B cell (primary cell): Measurements from ENCODE around the gene APOL5. TPM values are rescaled to one million over a fixed set of nuclear protein-coding genes. Genes with fewer than 3 reads are reported as not detected.

Source experiments
- ATAC-seq: fragments of 200-7000 bp; cut with Tn5 transposase; one replicate; pipeline ENCODE4 v1.10.0; 2021; ENCODE audit warnings: low read depth, mild to moderate bottlenecking, moderate number of reproducible peaks, moderate library complexity
- CTCF ChIA-PET: fragments of 350-600 bp; sonication (Branson Sonifier 250); formaldehyde crosslinking; loops from one replicate; lab custom pipeline; 2021; ENCODE audit warnings: antibody characterized with exemption, inconsistent platforms; lab: Charles Lee
- POLR2A ChIA-PET: fragments of 350-600 bp; sonication (Branson Sonifier 250); formaldehyde crosslinking; loops from one replicate; lab custom pipeline; 2021; ENCODE audit warnings: antibody characterized with exemption; lab: Charles Lee
- DNase-seq: peaks from one replicate; pipeline ENCODE4 v3.0.0; 2013
- H2AFZ ChIP-seq: 2 replicates; pipeline ENCODE4 v1.6.1; 2012; ENCODE audit warnings: mild to moderate bottlenecking, low read depth, low read length; ENCODE audit not compliant: insufficient read depth, poor library complexity, severe bottlenecking
- H3K27ac ChIP-seq, 2 donors: 1 replicate in 1 of 2; 2 replicates in 1 of 2; pipeline ENCODE4 v1.5.1; 2012 to 2013; ENCODE audit warnings: low read length in 2 of 2, mild to moderate bottlenecking in 2 of 2, moderate library complexity in 1 of 2
- H3K27me3 ChIP-seq, 4 experiments: fragments of 200-600 bp in 1 of 4; sonication (generic) in 1 of 4; replicated peaks in 1 of 4; 1 replicate in 2 of 4; 2 replicates in 2 of 4; pipeline versions ENCODE4 v1.6.1 to v1.7.0; 2013 to 2016; ENCODE audit warnings: low read length in 3 of 4, mild to moderate bottlenecking in 2 of 4, mixed read lengths in 1 of 4, moderate library complexity in 1 of 4; ENCODE audit not compliant: insufficient read depth in 4 of 4, control insufficient read depth in 3 of 4; ENCODE audit errors: control extremely low read depth in 1 of 4
- H3K36me3 ChIP-seq, 2 experiments: replicated peaks in 1 of 2; 1 replicate in 1 of 2; 2 replicates in 1 of 2; pipeline versions ENCODE4 v1.6.1 to v1.7.1; 2013; ENCODE audit warnings: low read length in 1 of 2; ENCODE audit not compliant: insufficient read depth in 2 of 2, control insufficient read depth in 1 of 2; ENCODE audit errors: control extremely low read depth in 1 of 2, extremely low read depth in 1 of 2
- H3K4me1 ChIP-seq, 2 donors: fragments of 200-600 bp in 1 of 2; sonication (generic) in 1 of 2; 1 replicate in 1 of 2; 2 replicates in 1 of 2; pipeline versions ENCODE4 v1.5.1 to v1.6.1; 2013 to 2017; ENCODE audit warnings: low read length in 2 of 2; ENCODE audit not compliant: control insufficient read depth in 2 of 2, insufficient read depth in 2 of 2
- H3K4me2 ChIP-seq: replicated peaks from 2 replicates; pipeline ENCODE3; 2012; ENCODE audit warnings: mild to moderate bottlenecking, low read depth, low read length; ENCODE audit not compliant: poor library complexity, severe bottlenecking
- H3K4me3 ChIP-seq, 5 experiments: fragments of 200-600 bp in 1 of 5; sonication (generic) in 1 of 5; 1 replicate in 3 of 5; 2 replicates in 2 of 5; pipeline versions ENCODE4 v1.5.1 to v1.7.0; 2011 to 2016; ENCODE audit warnings: low read length in 4 of 5, mild to moderate bottlenecking in 4 of 5, low read depth in 2 of 5, control low read depth in 1 of 5, moderate library complexity in 1 of 5; ENCODE audit not compliant: insufficient read depth in 1 of 5; ENCODE audit errors: control extremely low read depth in 1 of 5, extremely low read depth in 1 of 5
- H3K79me2 ChIP-seq: fragments of 200-600 bp; sonication (generic); one replicate; pipeline ENCODE4 v1.6.0; 2016; ENCODE audit warnings: low read length; ENCODE audit not compliant: control insufficient read depth, insufficient read depth
- H3K9ac ChIP-seq: fragments of 200-600 bp; sonication (generic); 2 replicates; pipeline ENCODE4 v1.6.1; 2017; ENCODE audit warnings: mild to moderate bottlenecking, low read length, moderate library complexity
- H3K9me3 ChIP-seq, 3 donors: one replicate each; pipeline versions ENCODE4 v1.6.1 to v1.7.1; 2013; ENCODE audit warnings: low read length in 2 of 3; ENCODE audit not compliant: control insufficient read depth in 2 of 3, insufficient read depth in 1 of 3; ENCODE audit errors: control extremely low read depth in 1 of 3
- H4K20me1 ChIP-seq: 2 replicates; pipeline ENCODE4 v1.6.0; 2012; ENCODE audit warnings: mild to moderate bottlenecking, low read length; ENCODE audit not compliant: insufficient read depth, control insufficient read depth, poor library complexity, severe bottlenecking
- H3K27ac Mint-ChIP-seq: one replicate; pipeline ENCODE4 v1.8.0; 2021; ENCODE audit warnings: mixed read lengths
- H3K27me3 Mint-ChIP-seq: one replicate; pipeline ENCODE4 v1.8.0; 2021; ENCODE audit warnings: mixed read lengths
- H3K4me1 Mint-ChIP-seq: one replicate; pipeline ENCODE4 v1.8.0; 2021; ENCODE audit warnings: mixed read lengths
- H3K4me3 Mint-ChIP-seq: one replicate; pipeline ENCODE4 v1.8.0; 2021; ENCODE audit warnings: mixed read lengths
- H3K9me3 Mint-ChIP-seq: one replicate; pipeline ENCODE4 v1.8.0; 2022; ENCODE audit warnings: mixed read lengths; ENCODE audit not compliant: insufficient read depth
- CTCF ChIP-seq: fragments of 200-600 bp; IDR thresholded peaks from one replicate; pipeline ENCODE4 v1.8.0; 2022; ENCODE audit warnings: antibody characterized with exemption, mild to moderate bottlenecking
- EZH2 ChIP-seq: IDR thresholded peaks from 2 replicates; pipeline ENCODE4 v1.6.1; 2012; ENCODE audit warnings: borderline replicate concordance, low read depth, mild to moderate bottlenecking, moderate library complexity, low read length; ENCODE audit not compliant: insufficient read depth, poor library complexity, severe bottlenecking
- WGBS: methylation state at CpG from one replicate; pipeline ENCODE4 v1.1.5; 2013; ENCODE audit warnings: missing lambda C conversion rate; ENCODE audit not compliant: insufficient coverage; 5-methylcytosine and 5-hydroxymethylcytosine counted together
- intact Hi-C: fragments of 100-400 bp; cut with micrococcal nuclease; formaldehyde crosslinking; loops from one replicate; pipeline ENCODE4 v1.10.0; 2022
- polyA plus RNA-seq: library from polyadenylated mRNA; depleted of rRNA; stranded (reverse); fragments of >200 nt; gene quantifications from 2 replicates; pipeline ENCODE4 v1.2.3, GENCODE V29; 2012
- total RNA-seq, 2 donors: library from RNA; stranded (reverse); fragments of 120-200 nt in 1 of 2; gene quantifications; 1 replicate in 1 of 2; 2 replicates in 1 of 2; pipeline versions ENCODE4 v1.2.3 to v1.2.4, GENCODE V29; 2013 to 2022

The APOL5 gene
- total and polyA plus RNA-seq, 2 donors (not counting 1 experiment from before 2014, with no cell fraction given), result not detected

DNA sequence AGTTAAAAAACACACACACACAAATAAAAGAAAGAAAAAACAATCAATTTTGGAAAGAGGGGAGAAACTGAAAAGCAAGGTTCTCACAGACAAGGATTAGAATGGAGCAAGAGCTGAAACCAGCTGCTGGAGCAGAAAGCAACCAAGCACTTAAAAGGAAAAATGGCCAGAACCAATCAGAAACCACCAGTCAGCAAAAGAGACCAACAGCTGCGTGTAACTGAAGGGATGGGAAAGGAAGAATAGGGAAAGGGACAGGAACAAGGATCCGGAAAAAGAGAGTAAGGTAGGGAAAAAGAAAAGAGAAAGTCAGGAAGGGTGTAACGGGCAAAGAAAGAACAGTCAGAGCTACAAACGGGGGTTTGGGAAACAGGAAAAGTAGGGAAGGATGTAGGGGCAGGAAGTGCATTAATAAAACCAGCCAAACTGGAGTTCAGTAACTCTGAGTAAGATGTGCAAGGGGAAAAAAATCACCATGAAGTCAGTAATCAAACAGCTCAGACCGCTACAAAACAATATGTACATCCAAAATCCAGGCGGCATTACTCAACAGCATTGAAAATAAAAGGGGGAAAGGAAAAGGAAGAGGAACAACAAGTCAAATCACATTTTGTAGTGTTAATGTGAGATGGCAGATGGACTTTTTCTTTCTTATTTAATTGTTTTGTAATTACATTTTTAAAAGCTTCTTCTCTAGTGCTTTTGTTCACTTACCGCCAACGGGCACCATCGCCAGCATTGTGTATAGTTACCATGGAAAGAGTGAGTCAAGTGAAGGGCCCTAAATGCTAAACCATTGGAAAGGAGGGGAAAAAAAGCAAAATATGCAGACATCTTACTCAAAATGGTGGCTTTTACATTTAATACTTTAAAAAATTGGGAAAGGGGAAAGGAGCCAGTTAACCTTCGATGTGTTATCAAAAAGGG, 49.2 kb downstream of the APOL5 start:
- no peaks in the 10 kb centered on the region for H4K20me1 ChIP-seq
- CTCF ChIA-PET, result interaction anchor here (0.8 kb wide), 1 partner anchor 17 kb away, joined by 3 read pairs; no protein-coding TSS in a partner anchor
- H3K4me2 ChIP-seq, result no peak overlapping the region
- H3K4me3 Mint-ChIP-seq, result no peak overlapping the region
- H3K36me3 ChIP-seq, result no peaks in the 10 kb centered on the region
- no peak for TF ChIP-seq CTCF
- TF ChIP-seq EZH2, result no peak
- DNase-seq, result no peak
- no peaks in the 10 kb centered on the region for H3K9me3 Mint-ChIP-seq
- H3K4me1 Mint-ChIP-seq, result no peaks in the 10 kb centered on the region
- no peak overlapping the region for H3K4me3 ChIP-seq
- H3K9ac ChIP-seq, result no peak overlapping the region
- H3K27me3 ChIP-seq, result peaks cover 0 to 19% (median 7%) of the 10 kb centered on the region in 4 experiments
- 97% methylated on average over 6 of the region's 10 CpGs for WGBS
- H3K79me2 ChIP-seq, result no peaks in the 10 kb centered on the region
- H3K4me1 ChIP-seq, result no peaks in the 10 kb centered on the region
- H3K27ac ChIP-seq, result no peak overlapping the region
- no peak for ATAC-seq
- H2AFZ ChIP-seq, result no peak overlapping the region
- POLR2A ChIA-PET, result no interaction called here
- no peaks in the 10 kb centered on the region for H3K9me3 ChIP-seq
- intact Hi-C loops, result no loop called here
- no peak overlapping the region for H3K27ac Mint-ChIP-seq
- H3K27me3 Mint-ChIP-seq, result peaks cover 27% of the 10 kb centered on the region

DNA sequence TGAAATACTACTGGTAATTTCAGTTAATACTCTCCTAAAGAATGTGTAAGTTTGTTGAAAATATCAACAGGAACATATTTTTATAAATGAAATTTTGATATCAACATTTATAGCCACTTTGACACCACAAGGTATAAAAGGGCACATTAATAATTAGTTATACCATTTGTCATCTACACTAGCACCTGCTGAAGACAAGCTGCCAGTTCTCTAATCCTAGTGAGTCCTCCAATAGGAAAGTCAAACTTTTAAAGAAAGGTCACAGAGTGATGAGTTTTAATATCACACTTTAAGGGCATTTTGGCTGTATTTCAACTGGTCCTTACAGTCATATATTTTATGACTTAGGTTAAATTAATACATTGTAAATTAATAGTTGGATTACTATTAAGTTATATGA, 52.3 kb downstream of the APOL5 start:
- intact Hi-C loops, result no loop called here
- TF ChIP-seq CTCF (no peak), EZH2 (no peak)
- H3K36me3 ChIP-seq, result no peaks in the 10 kb centered on the region
- Mint-ChIP-seq H3K27ac (no peak overlapping the region), H3K4me1 (no peaks in the 10 kb centered on the region), H3K9me3 (no peaks in the 10 kb centered on the region), H3K4me3 (no peak overlapping the region), H3K27me3 (peaks cover 25% of the 10 kb centered on the region)
- no peak overlapping the region for H3K27ac ChIP-seq
- H2AFZ ChIP-seq, result no peak overlapping the region
- no peak overlapping the region for H3K4me2 ChIP-seq
- no peaks in the 10 kb centered on the region for H3K9me3 ChIP-seq
- H3K4me1 ChIP-seq, result no peaks in the 10 kb centered on the region
- ChIA-PET POLR2A (no interaction called here), CTCF (interaction anchor here (0.6 kb wide), 1 partner anchor 20 kb away, joined by 3 read pairs; no protein-coding TSS in a partner anchor)
- DNase-seq (no peak), ATAC-seq (no peak)
- H3K79me2 ChIP-seq, result no peaks in the 10 kb centered on the region
- peaks cover 0 to 20% (median 6%) of the 10 kb centered on the region in 4 experiments for H3K27me3 ChIP-seq
- no peaks in the 10 kb centered on the region for H4K20me1 ChIP-seq
- no peak overlapping the region for H3K4me3 ChIP-seq
- H3K9ac ChIP-seq, result no peak overlapping the region
